Activated naive CD8-positive, alpha-beta T cell treated with anti-CD3 and anti-CD28 coated beads, Interleukin-2, amount 50 U/mL, for 16 hours (primary cell): ENCODE results near the gene ELOVL6.

Experiments used
- DNase-seq: peaks from one replicate; pipeline ENCODE4 v3.0.0-alpha.2; 2020; ENCODE audit warnings: low read depth, low spot score

ELOVL6 gene

GRCh38 chr4:110033355-110034025, 164.9 kb downstream of the ELOVL6 start:
- DNase-seq: no peak

- no peak for DNase-seq
Measured at GRCh38 chr4:110032603-110033002, 165.8 kb downstream of the ELOVL6 start.

GRCh38 chr4:110025718-110026117, 172.7 kb downstream of the ELOVL6 start:
- DNase-seq: no peak

GRCh38 chr4:110025056-110025455, 173.4 kb downstream of the ELOVL6 start:
- no peak for DNase-seq

GRCh38 chr4:110022457-110022856, 176.0 kb downstream of the ELOVL6 start:
- DNase-seq: no peak

GRCh38 chr4:110020646-110021443, 177.6 kb downstream of the ELOVL6 start:
- DNase-seq: no peak

GRCh38 chr4:110020139-110020538, 178.3 kb downstream of the ELOVL6 start:
- DNase-seq: no peak

- no peak for DNase-seq
Measured at GRCh38 chr4:110019153-110019552, 179.3 kb downstream of the ELOVL6 start.

GRCh38 chr4:110014233-110014632, 184.2 kb downstream of the ELOVL6 start:
- DNase-seq: no peak

- DNase-seq: no peak
Measured at GRCh38 chr4:110012917-110013316, 185.5 kb downstream of the ELOVL6 start.

GRCh38 chr4:110010797-110011196, 187.6 kb downstream of the ELOVL6 start:
- no peak for DNase-seq

GRCh38 chr4:110009550-110009949, 188.9 kb downstream of the ELOVL6 start:
- no peak for DNase-seq

- DNase-seq: no peak
Measured at GRCh38 chr4:110008540-110008939, 189.9 kb downstream of the ELOVL6 start.

GRCh38 chr4:110007217-110007616, 191.2 kb downstream of the ELOVL6 start:
- no peak for DNase-seq

- DNase-seq: no peak
Measured at GRCh38 chr4:110005461-110006056, 192.9 kb downstream of the ELOVL6 start.

- no peak for DNase-seq
Measured at GRCh38 chr4:110004556-110004955, 193.9 kb downstream of the ELOVL6 start.

- DNase-seq: no peak
Measured at GRCh38 chr4:110003401-110004187, 194.8 kb downstream of the ELOVL6 start.

- no peak for DNase-seq
Measured at GRCh38 chr4:110002326-110002725, 196.1 kb downstream of the ELOVL6 start.

- no peak for DNase-seq
Measured at GRCh38 chr4:109999585-109999912, 198.9 kb downstream of the ELOVL6 start.

- no peak for DNase-seq
Measured at GRCh38 chr4:109998867-109999584, 199.4 kb downstream of the ELOVL6 start.

GRCh38 chr4:109996526-109996925, 201.9 kb downstream of the ELOVL6 start:
- DNase-seq: no peak
